H1 (cell line): ENCODE results near the gene FGF19. TPM values are rescaled to one million over a fixed set of nuclear protein-coding genes. Genes with fewer than 3 reads are reported as not detected.

Experiments used
- CTCF ChIA-PET: fragments of 300-600 bp; sonication (Branson Sonifier 250); formaldehyde crosslinking; loops from one replicate; lab custom pipeline; 2021; ENCODE audit not compliant: partially characterized antibody; lab: Charles Lee
- POLR2A ChIA-PET: fragments of 300-600 bp; sonication (Branson Sonifier 250); formaldehyde crosslinking; loops from one replicate; lab custom pipeline; 2021; ENCODE audit warnings: inconsistent platforms; ENCODE audit not compliant: partially characterized antibody; lab: Charles Lee
- DNase-seq, 2 experiments: peaks; one replicate each; pipeline versions ENCODE4 v3.0.0 to v3.0.0-alpha.2; 2010 to 2022; ENCODE audit warnings: low spot score in 2 of 2, low read depth in 1 of 2, mixed read lengths in 1 of 2
- FAIRE-seq: peaks from 2 replicates; lab custom pipeline; 2011; peaks lifted over from hg19 to GRCh38; lab: Jason Lieb, UNC
- H2AFZ ChIP-seq: 2 replicates; pipeline ENCODE4 v1.8.1; 2012; ENCODE audit warnings: low read length, inconsistent platforms
- H2AK5ac ChIP-seq: 2 replicates; pipeline ENCODE4 v1.6.1; 2013; ENCODE audit warnings: low read depth, low read length
- H2BK120ac ChIP-seq: replicated peaks from 2 replicates; pipeline ENCODE3; 2013; ENCODE audit warnings: low read depth, low read length, inconsistent platforms
- H2BK12ac ChIP-seq: 2 replicates; pipeline ENCODE4 v1.6.1; 2013; ENCODE audit warnings: low read depth, low read length
- H2BK15ac ChIP-seq: 2 replicates; pipeline ENCODE4 v1.6.1; 2013; ENCODE audit warnings: low read length
- H2BK20ac ChIP-seq: 2 replicates; pipeline ENCODE4 v1.6.1; 2013; ENCODE audit warnings: low read length
- H2BK5ac ChIP-seq: 2 replicates; pipeline ENCODE4 v1.6.1; 2013; ENCODE audit warnings: low read depth, low read length
- H3K14ac ChIP-seq: 2 replicates; pipeline ENCODE4 v1.6.1; 2013; ENCODE audit warnings: inconsistent platforms; ENCODE audit not compliant: insufficient read length
- H3K18ac ChIP-seq: 2 replicates; pipeline ENCODE4 v1.6.1; 2013; ENCODE audit warnings: low read length; ENCODE audit errors: extremely low read depth
- H3K23ac ChIP-seq: 2 replicates; pipeline ENCODE4 v1.6.1; 2013; ENCODE audit warnings: inconsistent platforms; ENCODE audit not compliant: insufficient read length
- H3K23me2 ChIP-seq: 2 replicates; pipeline ENCODE4 v1.6.1; 2013; ENCODE audit warnings: low read depth, low read length
- H3K27ac ChIP-seq: 2 replicates; pipeline ENCODE4 v1.6.1; 2011; ENCODE audit warnings: low read depth, low read length, inconsistent platforms
- H3K27me3 ChIP-seq, 4 experiments: replicated peaks in 1 of 4; 1 replicate in 1 of 4; 2 replicates in 3 of 4; pipeline versions ENCODE4 v1.6.1 to v1.8.1; 2011 to 2013; ENCODE audit warnings: low read length in 3 of 4, mild to moderate bottlenecking in 3 of 4, inconsistent platforms in 2 of 4, mixed read lengths in 2 of 4, moderate library complexity in 1 of 4; ENCODE audit not compliant: control insufficient read depth in 3 of 4, insufficient read depth in 3 of 4; ENCODE audit errors: extremely low read depth in 1 of 4
- H3K36me3 ChIP-seq, 4 experiments: 2 replicates each; pipeline versions ENCODE4 v1.6.1 to v1.8.1; 2011 to 2013; ENCODE audit warnings: mild to moderate bottlenecking in 4 of 4, low read length in 3 of 4, moderate library complexity in 2 of 4, control low read depth in 1 of 4, inconsistent platforms in 1 of 4; ENCODE audit not compliant: insufficient read depth in 4 of 4, control insufficient read depth in 2 of 4
- H3K4ac ChIP-seq: replicated peaks from 2 replicates; pipeline ENCODE3; 2013; ENCODE audit warnings: low read length, low read depth, mixed read lengths, inconsistent platforms; ENCODE audit not compliant: insufficient read length
- H3K4me1 ChIP-seq, 4 experiments: replicated peaks in 1 of 4; 1 replicate in 1 of 4; 2 replicates in 3 of 4; pipeline versions ENCODE4 v1.6.1 to v1.8.1; 2011 to 2013; ENCODE audit warnings: low read length in 3 of 4, inconsistent platforms in 2 of 4, mixed read lengths in 1 of 4; ENCODE audit not compliant: insufficient read depth in 4 of 4, control insufficient read depth in 3 of 4
- H3K4me2 ChIP-seq, 2 experiments: 2 replicates each; pipeline versions ENCODE4 v1.6.1 to v1.8.1; 2011 to 2013; ENCODE audit warnings: low read depth in 2 of 2, low read length in 2 of 2, control low read depth in 1 of 2, inconsistent platforms in 1 of 2, mild to moderate bottlenecking in 1 of 2; ENCODE audit not compliant: insufficient read depth in 1 of 2
- H3K4me3 ChIP-seq, 4 experiments: fragments of 200-600, 300-600 bp in 1 of 4; sonication (generic), shearing (Covaris generic), sonication (Bioruptor Twin) in 1 of 4; 2 replicates each; pipeline versions ENCODE4 v1.5.1 to v1.8.1; 2011 to 2016; ENCODE audit warnings: low read length in 4 of 4, low read depth in 3 of 4, control low read depth in 2 of 4, inconsistent platforms in 2 of 4, mild to moderate bottlenecking in 2 of 4, mixed read lengths in 1 of 4, moderate library complexity in 1 of 4; ENCODE audit not compliant: insufficient read depth in 2 of 4; ENCODE audit errors: extremely low read depth in 1 of 4
- H3K56ac ChIP-seq: replicated peaks from 2 replicates; pipeline ENCODE3; 2013; ENCODE audit warnings: low read depth, mild to moderate bottlenecking, mixed read lengths, low read length, inconsistent platforms; ENCODE audit not compliant: insufficient read length
- H3K79me1 ChIP-seq: 2 replicates; pipeline ENCODE4 v1.6.1; 2013; ENCODE audit warnings: low read depth, low read length, control low read depth
- H3K79me2 ChIP-seq, 2 experiments: 2 replicates each; pipeline versions ENCODE4 v1.6.1 to v1.8.1; 2012 to 2013; ENCODE audit warnings: low read length in 2 of 2, mild to moderate bottlenecking in 2 of 2, inconsistent platforms in 1 of 2; ENCODE audit not compliant: insufficient read depth in 2 of 2, control insufficient read depth in 1 of 2
- H3K9ac ChIP-seq, 4 experiments: replicated peaks in 1 of 4; 1 replicate in 1 of 4; 2 replicates in 3 of 4; pipeline versions ENCODE4 v1.6.1 to v1.8.1; 2011 to 2013; ENCODE audit warnings: low read depth in 3 of 4, low read length in 3 of 4, control low read depth in 2 of 4, mild to moderate bottlenecking in 2 of 4, moderate library complexity in 2 of 4, inconsistent platforms in 1 of 4; ENCODE audit errors: extremely low read depth in 1 of 4
- H3K9me3 ChIP-seq, 2 experiments: 2 replicates each; pipeline versions ENCODE4 v1.6.1 to v1.8.1; 2012 to 2013; ENCODE audit warnings: mild to moderate bottlenecking in 2 of 2, moderate library complexity in 2 of 2, control low read depth in 1 of 2, inconsistent platforms in 1 of 2, low read depth in 1 of 2, low read length in 1 of 2, mixed read lengths in 1 of 2; ENCODE audit not compliant: insufficient read depth in 2 of 2
- H4K20me1 ChIP-seq, 2 experiments: replicated peaks in 1 of 2; 2 replicates each; pipeline versions ENCODE3 to v1.8.1; 2011 to 2013; ENCODE audit warnings: inconsistent platforms in 2 of 2, low read length in 2 of 2, mild to moderate bottlenecking in 1 of 2; ENCODE audit not compliant: insufficient read depth in 2 of 2, control insufficient read depth in 1 of 2
- H4K5ac ChIP-seq: 2 replicates; pipeline ENCODE4 v1.6.1; 2013; ENCODE audit warnings: low read length, low read depth, mixed read lengths, inconsistent platforms; ENCODE audit not compliant: insufficient read length
- H4K8ac ChIP-seq: 2 replicates; pipeline ENCODE4 v1.8.0; 2013; ENCODE audit warnings: mild to moderate bottlenecking, moderate library complexity, low read length, inconsistent platforms; ENCODE audit not compliant: insufficient read depth; ENCODE audit errors: extremely low read depth
- H4K91ac ChIP-seq: replicated peaks from 2 replicates; pipeline ENCODE3; 2013; ENCODE audit warnings: low read length, mixed read lengths, inconsistent platforms; ENCODE audit not compliant: insufficient read length
- BRCA1 ChIP-seq: IDR thresholded peaks from 2 replicates; pipeline ENCODE4 v1.6.1; 2012; ENCODE audit warnings: low read depth, low read length, improper control_type of control experiment
- CBX5 ChIP-seq: fragments of 300-800, 300-1000 bp; sonication (generic); IDR thresholded peaks from 2 replicates; pipeline ENCODE4 v1.7.1; 2016; ENCODE audit warnings: antibody characterized with exemption, low read length, low read depth
- CHD1 ChIP-seq: IDR thresholded peaks from 2 replicates; pipeline ENCODE4 v1.6.1; 2012; ENCODE audit warnings: low read depth, low read length, improper control_type of control experiment
- E2F6 ChIP-seq: IDR thresholded peaks from 2 replicates; pipeline ENCODE4 v1.6.1; 2012; ENCODE audit warnings: inconsistent platforms
- EZH2 ChIP-seq: fragments of 200-600 bp; sonication (generic); IDR thresholded peaks from 2 replicates; pipeline ENCODE4 v1.7.1; 2012; ENCODE audit warnings: low read depth, mild to moderate bottlenecking, moderate library complexity, low read length, inconsistent platforms; ENCODE audit not compliant: severe bottlenecking
- GABPA ChIP-seq: IDR thresholded peaks from 2 replicates; pipeline ENCODE4 v1.6.1; 2011; ENCODE audit warnings: mild to moderate bottlenecking, low read length, moderate library complexity, borderline replicate concordance; ENCODE audit not compliant: insufficient read depth
- KDM1A ChIP-seq: fragments of 200-600, 300-600 bp; sonication (generic); IDR thresholded peaks from 2 replicates; pipeline ENCODE4 v1.7.1; 2016; ENCODE audit warnings: mild to moderate bottlenecking, low read length, borderline replicate concordance
- KDM4A ChIP-seq: IDR thresholded peaks from one replicate; pipeline ENCODE4 v1.7.1; 2012; ENCODE audit warnings: low read depth, mild to moderate bottlenecking, moderate library complexity, low read length, inconsistent platforms; ENCODE audit not compliant: severe bottlenecking
- KDM5A ChIP-seq: fragments of 200-600 bp; IDR thresholded peaks from 2 replicates; pipeline ENCODE4 v1.7.1; 2012; ENCODE audit warnings: mild to moderate bottlenecking, low read length, inconsistent platforms, mixed read lengths
- MAX ChIP-seq: IDR thresholded peaks from 2 replicates; pipeline ENCODE4 v1.6.1; 2012; ENCODE audit warnings: inconsistent platforms
- RAD21 ChIP-seq, 2 experiments: IDR thresholded peaks in 1 of 2; conservative IDR thresholded peaks in 1 of 2; 2 replicates each; pipeline ENCODE4 v1.6.1; 2011; ENCODE audit warnings: low read depth in 2 of 2, low read length in 2 of 2, improper control_type of control experiment in 1 of 2, inconsistent platforms in 1 of 2, mild to moderate bottlenecking in 1 of 2, moderate library complexity in 1 of 2
- RBBP5 ChIP-seq: IDR thresholded peaks from 2 replicates; pipeline ENCODE4 v1.7.1; 2012; ENCODE audit warnings: low read depth, mild to moderate bottlenecking, inconsistent platforms, low read length, moderate library complexity, borderline replicate concordance
- SIRT6 ChIP-seq: IDR thresholded peaks from one replicate; pipeline ENCODE4 v1.7.1; 2012; ENCODE audit warnings: low read length, inconsistent platforms
- WGBS, 2 experiments: shearing (Covaris generic) in 1 of 2; methylation state at CpG; one replicate each; pipeline versions ENCODE4 v1.1.6 to v1.1.7; 2013 to 2015; ENCODE audit warnings: low lambda C conversion rate in 2 of 2, mixed read lengths in 2 of 2, inconsistent platforms in 1 of 2, low coverage in 1 of 2, missing lambda C conversion rate in 1 of 2; ENCODE audit not compliant: insufficient replicate concordance in 2 of 2, insufficient coverage in 1 of 2, insufficient read length in 1 of 2; ENCODE audit errors: extremely low coverage in 1 of 2, missing lambda C conversion rate in 1 of 2; 5-methylcytosine and 5-hydroxymethylcytosine counted together
- polyA plus RNA-seq, 7 experiments: library from polyadenylated mRNA; depleted of rRNA in 3 of 7; stranded (reverse) in 5 of 7; unstranded in 2 of 7; fragments of >200 nt in 5 of 7; fragments of 200-250 nt in 2 of 7; gene quantifications; 1 replicate in 5 of 7; 2 replicates in 1 of 7; 4 replicates in 1 of 7; pipeline versions ENCODE4 v1.2.1 to v1.2.3, GENCODE V29; 2011 to 2013; ENCODE audit warnings: missing spikeins in 2 of 7, mixed read lengths in 2 of 7
- total RNA-seq: library from RNA; stranded (reverse); fragmentation: NEBNext Ultra II Directional; extraction: Animal tissue kit (Norgen Biotek cat#: 25700); gene quantifications from 2 replicates; pipeline ENCODE4 v1.2.1, GENCODE V29; 2021

Gene FGF19
- total and polyA plus RNA-seq, 2 of the 8 experiments (the other 6 are each of a cell fraction or from before 2014, with no cell fraction given): 9.6 to 14.8 TPM

- peaks cover 3% of the 10 kb centered on the region; the same call in 1 of the 2 replicates for H3K23me2 ChIP-seq
- CTCF ChIA-PET: no interaction called here
- no peaks in the 10 kb centered on the region for H3K79me1 ChIP-seq
- no peak overlapping the region for H4K5ac ChIP-seq
- peaks cover 0 to 3% of the 10 kb centered on the region in 2 experiments for H4K20me1 ChIP-seq
- FAIRE-seq (no peak), DNase-seq (no peak)
- POLR2A ChIA-PET: no interaction called here
- no peak overlapping the region for H2BK20ac ChIP-seq
- peaks cover 0 to 6% (median 3%) of the 10 kb centered on the region in 4 experiments; a peak in 4 of 7 replicates for H3K27me3 ChIP-seq
- H3K36me3 ChIP-seq: no peaks in the 10 kb centered on the region
- H3K56ac ChIP-seq: no peak overlapping the region
- no peaks in the 10 kb centered on the region for H3K79me2 ChIP-seq
- no peak overlapping the region for H4K8ac ChIP-seq
- H3K18ac ChIP-seq: no peak overlapping the region
- H2BK12ac ChIP-seq: no peak overlapping the region
- no peak overlapping the region for H2BK120ac ChIP-seq
- H3K4me2 ChIP-seq: no peak overlapping the region
- H3K14ac ChIP-seq: no peak overlapping the region
- H3K23ac ChIP-seq: no peak overlapping the region
- H2BK15ac ChIP-seq: no peak overlapping the region
- H3K4me1 ChIP-seq: no peaks in the 10 kb centered on the region; a peak in 1 of 7 replicates
- no peak overlapping the region for H3K4me3 ChIP-seq
- no peak overlapping the region for H2AK5ac ChIP-seq
- H4K91ac ChIP-seq: no peak overlapping the region
- H2AFZ ChIP-seq: no peak overlapping the region
- WGBS, 2 experiments: 87% methylated on average over 6 of the region's 6 CpGs; no CpG with 5 or more reads in 1 of the 2 experiments
- no peak overlapping the region for H2BK5ac ChIP-seq
- no peak overlapping the region for H3K9ac ChIP-seq
- no peaks in the 10 kb centered on the region; a peak in 1 of 4 replicates for H3K9me3 ChIP-seq
- no peak overlapping the region for H3K27ac ChIP-seq
- no peak overlapping the region for H3K4ac ChIP-seq
- TF ChIP-seq GABPA (no peak), EZH2 (no peak), BRCA1 (no peak), MAX (no peak), SIRT6 (no peak), KDM4A (no peak), RAD21 (IDR thresholded peaks at IDR 0.05 in 1 of 2, conservative IDR thresholded peaks at IDR 0.05 in 1 of 2; ENCODE audit: low read depth in 2 of 2, low read length in 2 of 2) (no peak), KDM1A (no peak), E2F6 (no peak), RBBP5 (no peak), KDM5A (no peak), CBX5 (no peak), CHD1 (no peak)
Measured at GRCh38 chr11:69682221-69682620, 21.6 kb downstream of the FGF19 start.
